ENCODE data around the gene GSTT2B. TPM values are rescaled to one million over a fixed set of nuclear protein-coding genes. Genes with fewer than 3 reads are reported as not detected.
A peak's percentile ranks its signal among the peaks of the same experiment; 100 is the strongest.
"Not testable (repeated sequence)": the region's sequence is repeated elsewhere in the genome, so short reads cannot be mapped to it uniquely, and the experiment has no call there.

GSTT2B gene
- total RNA-seq (2014; rRNA removed; shearing (Covaris generic)) = not detected in 2 replicates
- total RNA-seq (2022) = not detected in 2 replicates
- not detected for Bru-seq, nascent RNA
- not detected for BruChase-seq, experiment 1, labeled RNA remaining after a 6-hour chase
- BruChase-seq, experiment 2, labeled RNA remaining after a 2-hour chase = not detected
- long read RNA-seq = 0 reads

DNA sequence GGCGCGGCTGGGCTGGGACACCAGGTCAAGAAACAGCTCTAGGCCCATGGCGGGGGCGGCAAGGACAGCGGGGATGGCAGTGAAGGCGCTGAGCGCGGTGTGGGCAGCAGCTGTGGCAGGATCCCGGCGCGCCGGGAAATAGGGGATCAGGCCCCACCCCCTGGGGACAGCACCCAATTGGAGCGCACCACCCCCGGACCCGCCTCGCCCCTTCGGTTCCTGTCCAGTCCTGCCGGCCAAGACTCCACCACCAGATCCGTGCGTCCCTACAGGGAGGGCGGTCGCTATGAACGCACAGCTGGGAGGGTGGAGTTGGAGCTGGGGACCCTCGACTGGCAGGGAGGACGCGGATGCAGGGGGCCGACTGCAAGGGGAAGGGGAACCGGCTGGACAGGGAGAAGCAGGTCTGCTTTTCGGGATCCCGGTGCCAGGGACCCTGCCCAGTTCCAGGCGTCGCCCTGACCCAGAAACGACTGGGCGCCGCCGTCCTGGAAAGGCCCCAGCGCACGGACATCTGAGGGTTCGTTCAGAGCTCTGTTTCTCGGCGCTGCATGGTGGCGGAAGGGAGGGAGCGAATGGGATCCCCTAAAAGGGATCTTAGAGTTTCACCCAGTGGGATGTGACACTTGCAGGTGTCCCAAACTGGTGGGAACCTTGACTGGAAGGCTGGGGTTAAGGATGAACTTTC, at the start of gene GSTT2B:
GSTT2B (minus strand) TSS at position 112 of the 688 bp plus-strand sequence; CDS start at position 48, 64 bp downstream.
- H3K27ac ChIP-seq (ENCODE audit: low read depth, low read length, poor library complexity, severe bottlenecking); H3K4me1 ChIP-seq (ENCODE audit: insufficient read depth, low read length, poor library complexity, severe bottlenecking); H2AFZ ChIP-seq (ENCODE audit: low read length); H3K4me3 ChIP-seq (ENCODE audit: low read depth, low read length, poor library complexity, severe bottlenecking); H3K4me2 ChIP-seq (ENCODE audit: low read length); POLR2A ChIA-PET; H3K9me3 ChIP-seq (ENCODE audit: low read length); DNase-seq (ENCODE audit: low spot score); intact Hi-C loops (cut with micrococcal nuclease; ENCODE audit: unreplicated experiment); BruUV-seq (replicated peaks); H3K36me3 ChIP-seq (ENCODE audit: insufficient read depth, low read length); H3K9me2 ChIP-seq (ENCODE audit: insufficient read depth, low read length); H3K79me2 ChIP-seq (ENCODE audit: insufficient read depth, low read depth, low read length); CTCF ChIA-PET (ENCODE audit: unreplicated experiment); H4K20me1 ChIP-seq (ENCODE audit: insufficient read depth, low read length): not testable (repeated sequence)

- no peak overlapping the region for H3K4me3 ChIP-seq (ENCODE audit: low read depth, low read length, poor library complexity, severe bottlenecking)
- H3K4me2 ChIP-seq (ENCODE audit: low read length) = no peak overlapping the region
- H3K27ac ChIP-seq (ENCODE audit: low read depth, low read length, poor library complexity, severe bottlenecking) = no peak overlapping the region
- H3K79me2 ChIP-seq (ENCODE audit: insufficient read depth, low read depth, low read length) = peaks cover 20% of the 10 kb centered on the region
- no TSS peak for BruUV-seq (replicated peaks)
- no peak for DNase-seq (ENCODE audit: low spot score)
- no peaks in the 10 kb centered on the region for H4K20me1 ChIP-seq (ENCODE audit: insufficient read depth, low read length)
- peaks cover 14% of the 10 kb centered on the region for H3K4me1 ChIP-seq (ENCODE audit: insufficient read depth, low read length, poor library complexity, severe bottlenecking)
- no peaks in the 10 kb centered on the region for H3K9me2 ChIP-seq (ENCODE audit: insufficient read depth, low read length)
- peak overlapping the region; percentile 56; the same call in 1 of the 2 replicates for H2AFZ ChIP-seq (ENCODE audit: low read length)
- ChIA-PET CTCF (ENCODE audit: unreplicated experiment) (interaction anchor here (0.5 kb wide), 1 partner anchor 236 kb away, joined by 3 read pairs; no protein-coding TSS in a partner anchor), POLR2A (interaction anchor here (0.6 to 0.9 kb wide), 2 partner anchors 147 to 522 kb away, joined by 3 read pairs; no protein-coding TSS in a partner anchor)
- peaks cover 4% of the 10 kb centered on the region; the same call in 1 of the 2 replicates for H3K36me3 ChIP-seq (ENCODE audit: insufficient read depth, low read length)
- peaks cover 9% of the 10 kb centered on the region; the same call in 1 of the 2 replicates for H3K9me3 ChIP-seq (ENCODE audit: low read length)
- intact Hi-C loops (cut with micrococcal nuclease; ENCODE audit: unreplicated experiment) = loop anchor here (5.0 kb wide), 1 partner anchor 57 kb away; no protein-coding TSS in a partner anchor
- TF ChIP-seq EZH2phosphoT487 (IDR thresholded peaks at IDR 0.05; ENCODE audit: borderline replicate concordance, low read depth, low read length) = no peak
Observed at GRCh38 chr22:24010018-24010391, 49.0 kb upstream of the GSTT2B start.

- intact Hi-C loops (cut with micrococcal nuclease; ENCODE audit: unreplicated experiment) = loop anchor here (5.0 kb wide), 1 partner anchor 58 kb away; no protein-coding TSS in a partner anchor
- no peak overlapping the region for H3K27ac ChIP-seq (ENCODE audit: low read depth, low read length, poor library complexity, severe bottlenecking)
- H3K79me2 ChIP-seq (ENCODE audit: insufficient read depth, low read depth, low read length) = peaks cover 20% of the 10 kb centered on the region
- DNase-seq (ENCODE audit: low spot score) = peak; percentile 15
- H2AFZ ChIP-seq (ENCODE audit: low read length) = no peak overlapping the region
- CTCF ChIA-PET (ENCODE audit: unreplicated experiment) = interaction anchor here (0.5 kb wide), 1 partner anchor 237 kb away, joined by 3 read pairs; no protein-coding TSS in a partner anchor
- peaks cover 14% of the 10 kb centered on the region for H3K4me1 ChIP-seq (ENCODE audit: insufficient read depth, low read length, poor library complexity, severe bottlenecking)
- H3K4me3 ChIP-seq (ENCODE audit: low read depth, low read length, poor library complexity, severe bottlenecking) = no peak overlapping the region
- no peaks in the 10 kb centered on the region for H3K9me2 ChIP-seq (ENCODE audit: insufficient read depth, low read length)
- H3K36me3 ChIP-seq (ENCODE audit: insufficient read depth, low read length) = peaks cover 4% of the 10 kb centered on the region; the same call in 1 of the 2 replicates
- H3K4me2 ChIP-seq (ENCODE audit: low read length) = no peak overlapping the region
- no TSS peak for BruUV-seq (replicated peaks)
- H4K20me1 ChIP-seq (ENCODE audit: insufficient read depth, low read length) = no peaks in the 10 kb centered on the region
- peaks cover 9% of the 10 kb centered on the region; the same call in 1 of the 2 replicates for H3K9me3 ChIP-seq (ENCODE audit: low read length)
- POLR2A ChIA-PET = interaction anchor here (0.6 to 0.9 kb wide), 2 partner anchors 148 to 523 kb away, joined by 3 read pairs; no protein-coding TSS in a partner anchor
- TF ChIP-seq CTCF (conservative IDR thresholded peaks at IDR 0.05; ENCODE audit: low read length) (no peak), EZH2phosphoT487 (IDR thresholded peaks at IDR 0.05; ENCODE audit: borderline replicate concordance, low read depth, low read length) (no peak)
Observed at GRCh38 chr22:24009227-24010017, 48.4 kb upstream of the GSTT2B start.

Measured in OCI-LY7 (cell line).